H1 (cell line): ENCODE data around the gene ZNF700.
"Not testable (repeated sequence)": the region's sequence is repeated elsewhere in the genome, so short reads cannot be mapped to it uniquely, and the experiment has no call there.

Experiments
- BRCA1 ChIP-seq: IDR thresholded peaks from 2 replicates; pipeline ENCODE4 v1.6.1; 2012; ENCODE audit warnings: low read depth, low read length, improper control_type of control experiment
- EZH2 ChIP-seq: fragments of 200-600 bp; sonication (generic); IDR thresholded peaks from 2 replicates; pipeline ENCODE4 v1.7.1; 2012; ENCODE audit warnings: low read depth, mild to moderate bottlenecking, moderate library complexity, low read length, inconsistent platforms; ENCODE audit not compliant: severe bottlenecking
- GABPA ChIP-seq: IDR thresholded peaks from 2 replicates; pipeline ENCODE4 v1.6.1; 2011; ENCODE audit warnings: mild to moderate bottlenecking, low read length, moderate library complexity, borderline replicate concordance; ENCODE audit not compliant: insufficient read depth
- JUND ChIP-seq: IDR thresholded peaks from 2 replicates; pipeline ENCODE4 v1.6.1; 2011; ENCODE audit warnings: mild to moderate bottlenecking, improper control_type of control experiment, low read length
- SIN3A ChIP-seq, 2 experiments: IDR thresholded peaks in 1 of 2; conservative IDR thresholded peaks in 1 of 2; 2 replicates each; pipeline ENCODE4 v1.6.1; 2011 to 2012; ENCODE audit warnings: low read length in 2 of 2, improper control_type of control experiment in 1 of 2, low read depth in 1 of 2, mild to moderate bottlenecking in 1 of 2
- TAF7 ChIP-seq: optimal IDR thresholded peaks from 2 replicates; pipeline ENCODE3; 2011; ENCODE audit warnings: low read depth, mild to moderate bottlenecking, inconsistent platforms, low read length, moderate library complexity, borderline replicate concordance
- TBP ChIP-seq: IDR thresholded peaks from 2 replicates; pipeline ENCODE4 v1.6.1; 2011; ENCODE audit warnings: low read depth, low read length, improper control_type of control experiment
- YY1 ChIP-seq: IDR thresholded peaks from 2 replicates; pipeline ENCODE4 v1.6.1; 2011; ENCODE audit warnings: low read depth, mild to moderate bottlenecking, low read length
- ZNF274 ChIP-seq: IDR thresholded peaks from 2 replicates; pipeline ENCODE4 v1.7.0; 2012; ENCODE audit warnings: low read length, borderline replicate concordance; ENCODE audit errors: extremely low read depth
- TF ChIP-seq, protein P1 (sequence below), 3 experiments: IDR thresholded peaks; 1 replicate in 2 of 3; 2 replicates in 1 of 3; pipeline versions ENCODE4 v1.5.1 to v1.6.1; 2011; ENCODE audit warnings: low read length in 3 of 3, mild to moderate bottlenecking in 3 of 3, inconsistent platforms in 2 of 3, low read depth in 1 of 3, moderate library complexity in 1 of 3; ENCODE audit not compliant: insufficient read depth in 1 of 3; ENCODE audit errors: control extremely low read depth in 1 of 3
- TF ChIP-seq, protein P2 (sequence below): IDR thresholded peaks from 2 replicates; pipeline ENCODE4 v1.6.1; 2011; ENCODE audit warnings: low read length, improper control_type of control experiment

GRCh38 chr19:11911937-11912336, 13.0 kb upstream of the ZNF700 start:
- TF ChIP-seq, protein P1, sequence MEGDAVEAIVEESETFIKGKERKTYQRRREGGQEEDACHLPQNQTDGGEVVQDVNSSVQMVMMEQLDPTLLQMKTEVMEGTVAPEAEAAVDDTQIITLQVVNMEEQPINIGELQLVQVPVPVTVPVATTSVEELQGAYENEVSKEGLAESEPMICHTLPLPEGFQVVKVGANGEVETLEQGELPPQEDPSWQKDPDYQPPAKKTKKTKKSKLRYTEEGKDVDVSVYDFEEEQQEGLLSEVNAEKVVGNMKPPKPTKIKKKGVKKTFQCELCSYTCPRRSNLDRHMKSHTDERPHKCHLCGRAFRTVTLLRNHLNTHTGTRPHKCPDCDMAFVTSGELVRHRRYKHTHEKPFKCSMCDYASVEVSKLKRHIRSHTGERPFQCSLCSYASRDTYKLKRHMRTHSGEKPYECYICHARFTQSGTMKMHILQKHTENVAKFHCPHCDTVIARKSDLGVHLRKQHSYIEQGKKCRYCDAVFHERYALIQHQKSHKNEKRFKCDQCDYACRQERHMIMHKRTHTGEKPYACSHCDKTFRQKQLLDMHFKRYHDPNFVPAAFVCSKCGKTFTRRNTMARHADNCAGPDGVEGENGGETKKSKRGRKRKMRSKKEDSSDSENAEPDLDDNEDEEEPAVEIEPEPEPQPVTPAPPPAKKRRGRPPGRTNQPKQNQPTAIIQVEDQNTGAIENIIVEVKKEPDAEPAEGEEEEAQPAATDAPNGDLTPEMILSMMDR (IDR thresholded peaks at IDR 0.05; ENCODE audit: control extremely low read depth in 1 of 3, insufficient read depth in 1 of 3, low read depth in 1 of 3, low read length in 3 of 3): not testable (repeated sequence)
- not testable (repeated sequence) for TF ChIP-seq TBP; EZH2; JUND; GABPA; TAF7; ZNF274; YY1; BRCA1; SIN3A (conservative IDR thresholded peaks at IDR 0.05 in 1 of 2, IDR thresholded peaks at IDR 0.05 in 1 of 2; ENCODE audit: low read depth in 1 of 2, low read length in 2 of 2)
- TF ChIP-seq, protein P2, sequence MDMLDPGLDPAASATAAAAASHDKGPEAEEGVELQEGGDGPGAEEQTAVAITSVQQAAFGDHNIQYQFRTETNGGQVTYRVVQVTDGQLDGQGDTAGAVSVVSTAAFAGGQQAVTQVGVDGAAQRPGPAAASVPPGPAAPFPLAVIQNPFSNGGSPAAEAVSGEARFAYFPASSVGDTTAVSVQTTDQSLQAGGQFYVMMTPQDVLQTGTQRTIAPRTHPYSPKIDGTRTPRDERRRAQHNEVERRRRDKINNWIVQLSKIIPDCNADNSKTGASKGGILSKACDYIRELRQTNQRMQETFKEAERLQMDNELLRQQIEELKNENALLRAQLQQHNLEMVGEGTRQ: not testable (repeated sequence)
